Skin epidermis (tissue), 12 donors: ENCODE measurements around the gene ST6GALNAC2.
"Not testable (repeated sequence)": the region's sequence is repeated elsewhere in the genome, so short reads cannot be mapped to it uniquely, and the experiment has no call there.

Experiments used
- H3K27ac ChIP-seq, 21 experiments: fragments of 200-600 bp; sonication (generic) in 11 of 21; one replicate each; pipeline ENCODE4 v1.5.0; 2020; ENCODE audit warnings: mild to moderate bottlenecking in 3 of 21, inconsistent platforms in 2 of 21, moderate library complexity in 2 of 21
- H3K4me3 ChIP-seq, 7 experiments: fragments of 200-600 bp; sonication (generic) in 2 of 7; one replicate each; pipeline ENCODE4 v1.5.0; 2020; ENCODE audit warnings: inconsistent platforms in 2 of 7, mild to moderate bottlenecking in 2 of 7, moderate library complexity in 1 of 7

ST6GALNAC2 gene

DNA sequence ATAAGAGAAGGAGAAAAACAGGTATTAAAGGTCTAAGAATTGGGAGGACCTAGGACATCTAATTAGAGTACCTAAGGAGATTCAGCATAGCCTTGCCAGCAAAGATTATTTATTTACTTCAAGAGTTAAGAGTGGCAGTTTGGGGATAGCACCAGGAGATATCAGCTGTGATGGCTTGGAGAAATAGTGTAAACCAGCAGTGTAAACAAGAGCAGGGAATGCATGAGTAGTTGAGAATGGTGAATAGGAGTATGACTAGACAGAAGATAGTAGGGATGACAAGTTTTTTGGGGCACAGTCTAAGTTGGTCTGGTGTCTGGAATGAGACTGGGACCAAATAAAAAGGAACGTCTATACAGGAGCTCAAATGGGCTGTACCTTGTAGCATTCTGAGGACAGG, 21.0 kb upstream of the ST6GALNAC2 start:
- not testable (repeated sequence) for H3K4me3 ChIP-seq, H3K27ac ChIP-seq

DNA sequence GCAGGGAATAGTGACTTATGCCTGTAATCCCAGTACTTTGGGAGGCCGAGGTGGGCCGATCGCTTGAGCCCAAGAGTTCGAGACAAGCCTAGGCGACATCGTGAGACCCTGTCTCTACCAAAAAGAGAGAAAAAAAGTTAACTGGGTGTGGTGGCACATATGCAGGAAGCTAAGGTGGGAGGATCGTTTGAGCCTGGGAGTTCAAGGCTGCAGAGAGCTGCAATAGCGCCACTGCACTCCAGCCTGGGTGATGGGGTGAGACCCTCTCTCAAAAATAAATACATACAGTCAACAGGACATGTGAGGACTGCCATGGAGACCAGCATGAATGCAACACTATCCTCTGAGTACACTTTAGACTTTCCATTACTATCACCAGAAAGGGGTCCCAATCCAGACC, 15.4 kb upstream of the ST6GALNAC2 start:
- peak overlapping the region in 17 of 21 experiments; percentile 21 to 81 (median 56) for H3K27ac ChIP-seq

DNA sequence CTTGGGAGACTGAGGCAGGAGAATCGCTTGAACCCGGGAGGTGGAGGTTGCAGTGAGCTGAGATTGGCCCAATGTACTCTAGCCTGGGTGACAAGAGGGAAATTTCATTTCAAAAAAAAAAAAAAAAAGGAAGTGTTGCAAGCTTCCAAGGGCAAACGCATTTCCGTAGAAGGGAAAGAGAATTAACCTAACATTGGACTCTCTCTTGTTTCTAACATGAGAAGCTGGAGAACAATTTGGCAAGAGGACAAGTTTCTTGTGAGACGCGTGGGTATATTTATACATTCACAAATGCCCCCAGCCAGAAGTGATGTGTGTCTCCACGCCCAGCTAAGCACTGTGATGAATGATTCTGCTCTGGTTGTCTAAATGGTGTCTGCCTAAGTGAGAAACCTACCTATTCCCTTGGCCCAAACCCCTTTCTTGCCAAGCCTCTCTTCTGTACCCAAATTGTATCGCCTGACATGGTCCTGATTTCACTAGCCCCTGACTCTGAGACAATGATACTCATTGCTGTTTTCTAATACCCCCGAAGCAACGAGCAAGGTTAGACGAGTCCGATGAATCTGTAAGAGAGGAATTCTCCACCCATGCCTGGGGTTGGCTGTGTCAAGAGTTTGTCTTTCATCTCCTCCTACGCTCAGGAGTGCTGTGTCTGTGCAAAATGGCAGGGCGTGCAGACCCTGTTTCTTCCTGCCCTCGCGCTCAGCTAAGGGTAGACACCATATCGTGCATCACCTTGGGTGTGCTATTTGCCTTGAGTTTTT, 14.2 kb upstream of the ST6GALNAC2 start:
- Histone ChIP-seq H3K4me3 (no peak overlapping the region), H3K27ac (peak overlapping the region in 20 of 21 experiments; percentile 3 to 81 (median 64))

More for the DNA sequence above, 15.4 kb upstream of the ST6GALNAC2 start:
- H3K4me3 ChIP-seq, result no peak overlapping the region

DNA sequence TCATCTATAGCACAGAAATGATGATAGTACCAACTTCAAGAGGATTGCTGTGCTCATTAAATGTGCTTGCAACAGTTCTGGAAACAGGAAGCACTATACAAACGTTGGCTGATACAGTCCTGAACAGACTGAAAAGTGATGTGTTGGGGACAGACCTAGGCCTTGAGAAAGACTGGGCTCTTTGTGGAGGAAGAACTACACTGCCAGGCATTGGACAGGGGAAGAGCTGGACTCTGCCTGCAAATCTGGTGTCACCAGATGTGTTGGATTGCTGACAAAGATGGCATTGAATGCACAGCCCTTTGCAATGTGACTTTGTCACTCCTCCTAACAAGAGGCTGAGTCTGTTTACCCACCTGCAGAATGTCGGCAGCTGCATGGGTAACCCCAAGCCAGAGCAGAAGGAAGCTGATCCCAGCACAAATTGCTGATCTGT, 12.4 kb upstream of the ST6GALNAC2 start:
- Histone ChIP-seq H3K4me3 (no peak overlapping the region), H3K27ac (peak overlapping the region in 17 of 21 experiments; percentile 1 to 81 (median 60))

DNA sequence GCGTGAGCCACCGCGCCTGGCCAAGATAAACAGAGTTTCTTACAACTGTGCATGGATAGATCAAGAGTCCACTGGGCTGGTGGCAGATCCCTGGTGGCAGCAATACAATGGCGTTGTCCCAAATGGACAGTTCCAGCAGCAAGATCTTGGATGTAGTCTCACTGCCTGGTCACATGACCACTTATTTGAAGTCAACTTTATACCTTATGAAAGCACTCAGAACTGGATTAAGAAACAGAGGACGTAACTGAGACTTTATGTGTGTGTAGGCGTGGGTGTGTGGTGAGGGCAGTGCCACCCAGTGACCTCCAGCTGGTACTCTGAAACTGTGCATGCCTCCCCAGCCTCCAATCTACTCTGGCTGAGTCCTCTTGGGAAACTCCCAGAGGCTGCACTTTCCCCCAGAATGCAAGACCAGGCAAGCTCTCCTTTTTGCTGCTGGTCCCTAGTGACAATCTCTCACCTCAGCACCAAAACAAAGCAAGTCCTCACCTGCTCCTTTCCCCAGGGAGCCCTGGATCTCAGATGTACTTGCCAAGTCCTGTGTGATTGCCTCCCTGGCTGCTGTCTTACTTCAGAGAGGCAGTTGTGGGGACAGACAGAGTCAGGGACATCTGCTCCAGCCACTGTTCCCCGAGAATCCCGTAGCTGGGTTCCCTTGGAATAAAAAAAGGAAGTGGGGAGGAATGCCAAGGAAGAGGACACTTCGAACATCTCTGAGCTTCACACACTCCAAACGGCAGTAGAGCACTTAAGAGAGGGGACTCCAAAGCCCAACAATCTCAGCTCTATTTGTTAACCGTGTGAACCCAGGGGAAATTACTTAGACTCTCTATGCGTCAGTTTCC, 11.7 kb upstream of the ST6GALNAC2 start:
- Histone ChIP-seq H3K27ac (peak overlapping the region in 16 of 21 experiments; percentile 1 to 81 (median 62)), H3K4me3 (no peak overlapping the region)

DNA sequence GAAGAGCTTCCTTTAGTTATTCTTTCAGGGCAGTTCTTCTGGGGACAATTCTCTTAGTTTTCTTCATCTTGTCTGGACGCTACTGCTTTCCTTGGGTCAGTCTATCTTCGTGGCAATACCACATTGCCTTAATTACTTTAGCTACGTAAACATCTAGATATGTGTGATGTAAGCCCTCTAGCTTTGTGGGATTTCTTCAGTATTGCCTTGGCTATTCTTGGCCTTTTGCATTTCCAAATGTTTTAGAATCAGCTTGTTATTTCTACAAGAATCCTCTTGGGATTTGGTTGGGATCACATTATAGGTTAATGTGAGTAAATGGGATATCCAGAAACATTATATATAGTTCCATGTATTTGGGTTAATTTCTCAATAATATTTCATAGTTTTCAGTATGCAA, 9.0 kb upstream of the ST6GALNAC2 start:
- Histone ChIP-seq H3K4me3 (no peak overlapping the region), H3K27ac (no peak overlapping the region)

DNA sequence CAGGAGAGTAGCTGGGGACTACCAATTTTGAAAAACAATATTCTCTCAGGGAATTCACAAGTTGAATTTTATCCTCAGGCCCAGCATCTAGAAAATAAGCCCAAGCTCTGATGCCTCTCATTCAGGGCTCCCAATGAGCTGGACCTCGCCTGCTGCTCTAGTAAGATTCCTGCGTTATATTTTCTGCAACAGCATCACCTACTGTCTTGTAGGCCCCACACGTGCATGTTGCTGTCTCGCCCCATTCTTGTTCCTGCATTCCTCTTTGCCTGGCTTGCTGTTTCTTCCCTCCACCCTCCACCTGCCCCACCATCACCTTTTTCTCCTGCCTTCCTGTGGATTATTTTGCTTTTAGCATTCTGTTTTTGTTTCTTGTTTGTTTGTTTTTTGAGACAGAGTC, 8.3 kb upstream of the ST6GALNAC2 start:
- H3K27ac ChIP-seq, result peak overlapping the region in 4 of 21 experiments; percentile 1 to 27 (median 22)
- H3K4me3 ChIP-seq, result no peak overlapping the region

DNA sequence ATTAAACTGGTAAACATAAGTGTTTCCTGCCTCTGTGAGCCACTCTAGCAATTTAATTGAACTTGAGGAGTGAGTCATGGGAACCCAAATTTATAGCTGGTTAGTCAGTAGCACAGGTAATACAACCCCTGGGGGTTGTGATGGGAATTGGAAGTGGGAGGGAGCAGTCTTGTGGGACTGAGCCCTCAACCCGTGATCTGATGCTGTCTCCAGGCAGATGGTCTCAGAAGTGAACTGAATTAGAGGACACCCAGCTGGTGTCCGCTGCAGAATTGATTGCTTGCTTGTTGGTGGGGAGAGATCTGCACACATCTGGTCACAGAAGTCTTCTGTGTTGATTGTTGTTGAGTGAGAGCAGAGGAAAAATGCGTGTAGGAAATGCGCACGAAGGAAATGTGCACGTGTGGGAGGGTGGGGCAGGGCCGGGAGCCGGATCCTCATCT, 7.7 kb upstream of the ST6GALNAC2 start:
- peak overlapping the region in 7 of 21 experiments; percentile 1 to 43 (median 25) for H3K27ac ChIP-seq
- H3K4me3 ChIP-seq, result no peak overlapping the region

DNA sequence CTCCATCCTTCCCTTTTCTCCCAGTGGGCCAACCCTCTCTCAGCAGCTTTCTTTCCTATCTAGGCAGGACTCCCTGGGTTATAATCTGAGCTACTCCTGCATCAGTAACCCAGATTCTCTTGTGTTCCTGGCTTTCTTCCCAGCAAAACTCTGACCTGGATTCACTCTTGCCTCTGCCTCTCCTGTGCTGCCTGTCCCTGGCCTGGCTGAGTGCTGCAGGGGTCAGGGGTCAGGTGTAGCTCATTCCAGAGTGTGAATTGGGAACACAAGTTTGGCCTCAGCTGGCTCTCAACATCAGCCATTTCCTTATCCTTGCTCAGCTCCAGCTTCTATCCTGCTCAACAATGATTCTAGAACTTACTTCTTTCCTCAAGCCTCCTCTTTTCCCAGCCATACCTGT, 2.5 kb upstream of the ST6GALNAC2 start:
- no peak overlapping the region for H3K4me3 ChIP-seq
- no peak overlapping the region for H3K27ac ChIP-seq

DNA sequence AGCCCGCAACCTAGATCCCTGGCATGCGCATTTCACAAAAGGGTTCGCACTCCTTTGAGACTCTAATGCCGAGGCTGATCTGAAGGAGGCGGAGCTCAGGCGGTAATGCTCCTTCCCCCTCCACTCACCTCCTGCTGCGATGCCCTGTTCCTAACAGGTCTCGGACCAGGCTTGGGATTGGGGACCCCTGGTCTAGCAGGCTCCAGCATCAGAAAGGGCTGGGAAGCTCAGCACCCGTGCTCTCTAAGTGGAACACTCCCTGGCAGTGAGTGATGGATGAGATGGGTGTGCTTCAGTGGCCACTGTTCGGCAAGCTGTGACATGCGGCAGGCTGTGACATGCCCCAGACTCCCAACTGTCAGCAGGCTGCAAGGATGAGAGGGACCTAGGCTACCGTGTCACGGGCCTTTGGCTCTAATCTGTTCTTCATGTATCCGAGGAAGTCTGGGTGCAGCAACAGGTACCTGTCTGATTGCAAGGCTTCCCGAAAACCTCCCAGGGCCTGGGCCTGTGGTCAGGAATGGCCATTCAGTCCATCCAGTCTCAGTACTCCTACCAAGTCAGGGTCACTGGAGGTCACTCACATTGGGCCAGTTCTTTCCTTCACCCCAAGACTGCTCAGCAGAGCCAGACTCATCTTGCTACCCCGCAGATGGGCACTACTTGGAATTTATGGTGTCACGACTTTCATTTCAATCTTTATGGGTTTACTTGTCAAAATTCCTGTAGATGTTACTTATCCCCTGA, 1.3 kb upstream of the ST6GALNAC2 start:
- peak overlapping the region in 13 of 21 experiments; percentile 86 to 99 (median 95) for H3K27ac ChIP-seq
- peak overlapping the region in 4 of 7 experiments; percentile 51 to 70 (median 60) for H3K4me3 ChIP-seq

DNA sequence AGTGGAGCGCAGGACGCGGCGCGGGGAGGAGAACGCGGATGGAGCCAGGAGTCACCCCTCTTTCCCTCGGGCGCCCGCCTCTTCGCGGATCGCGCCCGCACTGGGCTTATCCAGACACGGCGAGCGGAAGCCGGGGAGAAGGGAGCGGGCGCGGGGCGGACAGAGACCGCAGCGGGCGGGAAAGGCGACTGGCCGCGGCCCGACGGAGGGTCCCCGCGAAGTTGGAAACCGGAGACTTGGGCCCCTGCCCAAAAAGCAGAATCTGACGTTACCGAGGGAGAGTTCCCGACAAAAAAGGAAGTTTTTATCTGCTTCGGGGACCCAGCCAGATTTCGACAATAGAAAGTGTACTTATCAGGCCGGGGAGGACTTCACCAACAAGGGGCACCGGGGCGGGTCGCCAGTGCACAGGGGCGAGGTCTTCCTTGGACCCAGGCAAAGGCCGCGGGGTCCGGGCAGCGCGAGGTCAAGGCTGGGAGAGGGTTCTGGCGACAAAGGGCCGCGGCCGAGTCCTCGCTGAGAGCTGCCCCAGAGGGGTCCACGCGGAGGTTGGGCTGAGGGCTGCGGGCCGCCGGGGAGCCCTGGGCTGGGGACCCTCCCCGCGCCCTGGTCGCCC, 519 bp downstream of the ST6GALNAC2 start:
- peak overlapping the region; percentile 84 to 99 (median 92) for H3K27ac ChIP-seq
- peak overlapping the region; percentile 39 to 70 (median 59) for H3K4me3 ChIP-seq

DNA sequence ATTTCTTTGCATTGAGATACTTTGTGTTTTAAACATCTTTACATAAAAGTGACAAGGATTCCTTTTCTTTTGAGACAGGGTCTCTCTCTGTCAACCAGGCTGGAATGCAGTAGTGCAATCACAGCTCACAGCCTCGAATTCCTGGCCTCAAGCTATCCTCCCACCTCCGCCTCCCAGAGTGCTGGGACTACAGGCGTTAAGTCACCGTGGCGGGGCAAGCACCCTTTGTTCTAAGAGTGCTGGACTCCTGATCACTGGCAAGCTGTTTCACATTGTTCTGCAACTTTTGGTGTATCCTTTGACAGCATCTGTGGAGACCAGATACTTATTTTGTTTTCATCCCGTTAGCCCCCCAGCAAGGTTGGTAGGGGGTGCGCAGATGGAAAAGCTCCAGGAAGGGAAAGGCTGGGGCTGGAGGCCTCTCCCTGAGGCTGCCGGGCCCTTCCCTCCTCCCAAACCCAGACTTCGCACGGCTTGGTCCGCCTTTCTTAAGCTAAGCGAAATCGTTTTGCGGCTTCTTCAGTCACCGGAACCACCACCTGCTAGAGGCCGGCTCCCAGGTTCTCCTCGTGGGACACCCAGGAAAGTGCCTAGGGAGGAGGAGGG, 1.1 kb downstream of the ST6GALNAC2 start:
- H3K4me3 ChIP-seq, result peak overlapping the region; percentile 39 to 70 (median 59)
- peak overlapping the region; percentile 84 to 99 (median 92) for H3K27ac ChIP-seq

DNA sequence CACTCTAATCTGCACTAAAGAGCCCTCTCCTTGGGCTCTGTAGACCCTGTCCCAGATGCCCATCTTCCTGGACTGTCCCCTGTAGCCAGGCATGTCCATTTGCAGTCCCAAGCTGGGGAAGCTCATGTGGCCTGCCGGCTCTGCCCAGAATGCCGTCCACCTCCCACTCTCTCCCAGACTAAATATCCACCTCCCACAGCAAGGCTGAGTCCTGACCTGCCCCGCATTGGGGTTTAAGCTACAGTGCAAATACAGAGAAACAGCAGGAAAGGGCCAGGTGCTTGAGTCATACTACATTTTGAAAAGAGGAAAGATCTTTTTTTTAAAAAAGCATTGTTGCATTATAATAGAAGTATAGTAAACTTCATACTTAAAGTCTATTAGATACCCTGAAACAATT, 3.0 kb downstream of the ST6GALNAC2 start:
- H3K27ac ChIP-seq, result peak overlapping the region in 16 of 21 experiments; percentile 9 to 84 (median 58)
- H3K4me3 ChIP-seq, result no peak overlapping the region

DNA sequence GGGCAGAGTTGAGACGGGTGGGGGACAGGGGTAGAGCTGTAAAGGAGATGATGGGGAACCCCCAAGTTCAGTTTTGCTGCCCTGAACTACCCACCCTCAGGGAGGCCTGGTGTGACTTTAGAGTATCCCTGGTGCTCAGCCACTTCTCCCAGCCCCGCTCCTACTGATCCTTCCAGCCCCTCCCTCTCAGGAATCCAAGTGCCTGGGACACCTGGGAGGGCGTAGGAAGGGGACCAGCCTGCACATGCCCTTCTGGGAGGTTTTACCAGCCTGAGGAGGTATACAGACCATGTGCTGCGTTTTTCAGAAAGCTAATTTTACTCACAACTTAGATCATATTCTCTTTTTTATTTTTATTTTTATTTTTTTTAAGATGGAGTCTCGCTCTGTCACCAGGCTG, 4.1 kb downstream of the ST6GALNAC2 start:
- no peak overlapping the region for H3K4me3 ChIP-seq

DNA sequence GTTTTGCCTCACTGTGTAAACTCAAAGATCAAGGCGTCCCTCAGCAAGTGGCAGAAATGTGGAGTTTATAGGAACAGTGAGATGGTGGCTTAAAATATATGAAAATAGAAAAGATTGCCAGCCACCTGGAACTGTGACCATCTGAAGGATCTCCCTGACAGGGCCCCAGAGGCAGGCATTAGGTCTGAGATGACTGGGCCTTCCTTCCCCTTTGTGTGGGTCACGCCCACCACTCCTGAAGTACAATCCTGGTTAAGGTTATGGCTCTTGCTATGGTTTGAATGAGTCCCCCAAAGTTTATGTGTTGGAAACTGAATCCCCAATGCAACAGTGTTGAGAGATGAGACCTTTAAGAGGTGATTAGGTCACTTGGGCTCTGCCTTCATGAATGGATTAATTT, 6.4 kb downstream of the ST6GALNAC2 start:
- H3K4me3 ChIP-seq, result no peak overlapping the region
- H3K27ac ChIP-seq, result peak overlapping the region in 1 of 21 experiments; percentile 11

More for the DNA sequence above, 4.1 kb downstream of the ST6GALNAC2 start:
- H3K27ac ChIP-seq, result peak overlapping the region in 18 of 21 experiments; percentile 1 to 84 (median 58)

DNA sequence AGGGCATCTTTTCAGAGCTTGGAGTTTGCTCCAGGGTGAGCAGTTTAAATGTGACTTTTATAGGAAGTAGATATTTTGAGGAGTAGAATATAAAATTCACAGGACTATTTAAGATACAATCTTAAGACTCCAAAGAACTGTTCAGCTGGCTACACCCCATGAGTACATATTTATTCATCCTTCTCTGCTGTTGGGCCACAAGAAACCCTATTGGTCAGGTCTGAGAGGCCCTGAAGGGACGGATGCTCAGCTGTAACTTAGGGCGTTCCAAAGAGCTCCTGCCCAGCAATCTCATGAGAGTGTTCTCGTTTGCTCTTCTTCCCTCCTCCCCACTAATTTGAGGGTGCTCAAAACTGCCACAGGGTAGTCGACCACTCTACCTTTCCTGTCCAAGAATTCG, 7.3 kb downstream of the ST6GALNAC2 start:
- no peak overlapping the region for H3K4me3 ChIP-seq
- peak overlapping the region in 1 of 21 experiments; percentile 11 for H3K27ac ChIP-seq

DNA sequence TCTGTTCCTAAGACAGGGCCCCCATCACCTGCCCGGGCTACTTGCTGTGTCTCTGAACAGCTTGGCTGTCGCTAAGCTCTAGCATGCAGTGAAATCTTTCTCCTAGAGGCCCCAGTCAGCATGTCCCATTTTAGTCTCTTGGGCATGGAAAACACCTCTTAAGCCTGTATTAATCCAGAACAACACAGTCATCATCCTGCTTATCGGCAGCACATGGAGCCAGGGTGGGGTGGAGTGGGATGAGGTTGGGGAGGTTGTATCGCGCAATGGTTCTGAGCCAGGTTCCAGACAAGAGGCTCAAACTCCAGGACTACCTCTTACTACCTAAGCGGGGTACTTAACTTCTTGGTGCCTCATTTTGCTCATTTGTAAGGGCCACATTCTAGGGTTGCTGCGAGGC, 7.8 kb downstream of the ST6GALNAC2 start:
- Histone ChIP-seq H3K27ac (no peak overlapping the region), H3K4me3 (no peak overlapping the region)

DNA sequence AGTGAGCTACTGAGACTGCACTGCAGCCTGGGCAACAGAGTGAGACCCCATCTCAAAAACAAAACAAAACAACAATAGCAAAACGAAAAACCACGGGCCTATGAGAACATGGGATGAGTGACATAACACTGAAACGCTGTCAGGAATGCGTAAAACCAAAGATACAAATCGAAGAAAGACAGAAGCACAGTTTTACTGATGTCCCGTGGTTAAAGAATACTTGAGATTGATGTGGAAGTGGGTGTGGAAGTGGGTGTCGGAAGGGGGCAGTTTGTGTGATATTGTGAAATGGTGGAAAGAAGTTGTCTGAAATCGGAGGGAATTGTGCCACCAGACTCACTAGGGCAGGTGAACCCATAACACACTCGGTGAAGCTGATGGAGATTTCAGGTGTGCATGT, 9.5 kb downstream of the ST6GALNAC2 start:
- H3K27ac ChIP-seq, result peak overlapping the region in 1 of 21 experiments; percentile 52
- H3K4me3 ChIP-seq, result no peak overlapping the region

DNA sequence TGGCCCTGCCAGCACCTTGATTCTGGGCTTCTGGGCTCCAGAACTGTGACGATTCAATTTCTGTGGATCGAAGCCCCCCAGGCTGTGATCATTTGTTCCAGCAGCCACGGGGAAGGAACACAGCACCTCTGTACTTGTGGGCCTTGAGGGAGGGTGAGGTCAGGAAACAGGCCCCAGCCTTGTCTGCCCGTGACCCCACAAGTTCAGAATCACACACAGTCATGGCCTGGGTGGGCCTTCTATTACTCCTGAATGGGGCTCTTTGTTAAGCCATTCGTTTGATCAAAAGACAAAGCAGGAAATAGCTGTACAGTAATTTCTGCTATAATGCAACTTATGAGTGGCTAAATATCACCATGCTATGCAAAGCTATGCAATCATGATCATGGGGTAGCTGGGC, 10.1 kb downstream of the ST6GALNAC2 start:
- Histone ChIP-seq H3K4me3 (no peak overlapping the region), H3K27ac (peak overlapping the region in 2 of 21 experiments; percentile 14 to 52)
